ENCODE measurements around the gene CORIN.

DNA sequence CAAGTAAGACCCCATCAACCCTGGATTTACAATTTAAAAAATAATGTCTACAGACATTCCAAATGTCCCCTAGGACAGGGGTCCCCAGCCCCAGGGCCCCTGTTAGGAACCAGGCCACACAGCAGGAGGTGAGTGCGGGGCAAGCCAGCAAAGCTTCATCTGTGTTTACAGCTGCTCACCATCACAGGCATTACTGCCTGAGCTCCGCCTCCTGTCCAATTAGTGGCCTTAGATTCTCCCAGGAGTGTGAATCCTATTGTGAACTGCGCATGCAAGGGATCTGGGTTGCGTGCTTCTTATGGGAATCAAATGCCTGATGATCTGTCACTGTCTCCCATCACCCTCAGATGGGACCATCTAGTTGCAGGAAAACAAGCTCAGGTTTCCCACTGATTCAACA lies 206.7 kb downstream of the CORIN start:
- TF ChIP-seq, protein P1, sequence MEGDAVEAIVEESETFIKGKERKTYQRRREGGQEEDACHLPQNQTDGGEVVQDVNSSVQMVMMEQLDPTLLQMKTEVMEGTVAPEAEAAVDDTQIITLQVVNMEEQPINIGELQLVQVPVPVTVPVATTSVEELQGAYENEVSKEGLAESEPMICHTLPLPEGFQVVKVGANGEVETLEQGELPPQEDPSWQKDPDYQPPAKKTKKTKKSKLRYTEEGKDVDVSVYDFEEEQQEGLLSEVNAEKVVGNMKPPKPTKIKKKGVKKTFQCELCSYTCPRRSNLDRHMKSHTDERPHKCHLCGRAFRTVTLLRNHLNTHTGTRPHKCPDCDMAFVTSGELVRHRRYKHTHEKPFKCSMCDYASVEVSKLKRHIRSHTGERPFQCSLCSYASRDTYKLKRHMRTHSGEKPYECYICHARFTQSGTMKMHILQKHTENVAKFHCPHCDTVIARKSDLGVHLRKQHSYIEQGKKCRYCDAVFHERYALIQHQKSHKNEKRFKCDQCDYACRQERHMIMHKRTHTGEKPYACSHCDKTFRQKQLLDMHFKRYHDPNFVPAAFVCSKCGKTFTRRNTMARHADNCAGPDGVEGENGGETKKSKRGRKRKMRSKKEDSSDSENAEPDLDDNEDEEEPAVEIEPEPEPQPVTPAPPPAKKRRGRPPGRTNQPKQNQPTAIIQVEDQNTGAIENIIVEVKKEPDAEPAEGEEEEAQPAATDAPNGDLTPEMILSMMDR (IDR thresholded peaks at IDR 0.05; ENCODE audit: poor library complexity, severe bottlenecking): no peak
- TF ChIP-seq SMC3 (conservative IDR thresholded peaks at IDR 0.05; ENCODE audit: poor library complexity) (no peak), EP300 (conservative IDR thresholded peaks at IDR 0.05; ENCODE audit: poor library complexity, severe bottlenecking) (no peak), EZH2 (IDR thresholded peaks at IDR 0.05; ENCODE audit: borderline replicate concordance, insufficient read depth, low read length, poor library complexity, severe bottlenecking) (no peak), POLR2AphosphoS5 (IDR thresholded peaks at IDR 0.05) (no peak), RAD21 (conservative IDR thresholded peaks at IDR 0.05) (no peak), MXI1 (conservative IDR thresholded peaks at IDR 0.05; ENCODE audit: poor library complexity, severe bottlenecking) (no peak)
- TF ChIP-seq, protein P2, sequence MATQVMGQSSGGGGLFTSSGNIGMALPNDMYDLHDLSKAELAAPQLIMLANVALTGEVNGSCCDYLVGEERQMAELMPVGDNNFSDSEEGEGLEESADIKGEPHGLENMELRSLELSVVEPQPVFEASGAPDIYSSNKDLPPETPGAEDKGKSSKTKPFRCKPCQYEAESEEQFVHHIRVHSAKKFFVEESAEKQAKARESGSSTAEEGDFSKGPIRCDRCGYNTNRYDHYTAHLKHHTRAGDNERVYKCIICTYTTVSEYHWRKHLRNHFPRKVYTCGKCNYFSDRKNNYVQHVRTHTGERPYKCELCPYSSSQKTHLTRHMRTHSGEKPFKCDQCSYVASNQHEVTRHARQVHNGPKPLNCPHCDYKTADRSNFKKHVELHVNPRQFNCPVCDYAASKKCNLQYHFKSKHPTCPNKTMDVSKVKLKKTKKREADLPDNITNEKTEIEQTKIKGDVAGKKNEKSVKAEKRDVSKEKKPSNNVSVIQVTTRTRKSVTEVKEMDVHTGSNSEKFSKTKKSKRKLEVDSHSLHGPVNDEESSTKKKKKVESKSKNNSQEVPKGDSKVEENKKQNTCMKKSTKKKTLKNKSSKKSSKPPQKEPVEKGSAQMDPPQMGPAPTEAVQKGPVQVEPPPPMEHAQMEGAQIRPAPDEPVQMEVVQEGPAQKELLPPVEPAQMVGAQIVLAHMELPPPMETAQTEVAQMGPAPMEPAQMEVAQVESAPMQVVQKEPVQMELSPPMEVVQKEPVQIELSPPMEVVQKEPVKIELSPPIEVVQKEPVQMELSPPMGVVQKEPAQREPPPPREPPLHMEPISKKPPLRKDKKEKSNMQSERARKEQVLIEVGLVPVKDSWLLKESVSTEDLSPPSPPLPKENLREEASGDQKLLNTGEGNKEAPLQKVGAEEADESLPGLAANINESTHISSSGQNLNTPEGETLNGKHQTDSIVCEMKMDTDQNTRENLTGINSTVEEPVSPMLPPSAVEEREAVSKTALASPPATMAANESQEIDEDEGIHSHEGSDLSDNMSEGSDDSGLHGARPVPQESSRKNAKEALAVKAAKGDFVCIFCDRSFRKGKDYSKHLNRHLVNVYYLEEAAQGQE (IDR thresholded peaks at IDR 0.05; ENCODE audit: borderline replicate concordance): no peak
